Mesothelial cell of epicardium (in vitro differentiated cells): ENCODE results near the gene CDH12. TPM values are rescaled to one million over a fixed set of nuclear protein-coding genes. Genes with fewer than 3 reads are reported as not detected.

Experiments used
- DNase-seq, 2 experiments: peaks; one replicate each; pipeline ENCODE4 v3.0.0; 2021; ENCODE audit warnings: low spot score in 2 of 2; ENCODE audit not compliant: unreplicated experiment in 2 of 2
- H3K27ac Mint-ChIP-seq: 2 replicates; pipeline ENCODE4 v1.8.0; 2021; ENCODE audit warnings: mixed read lengths
- H3K27me3 Mint-ChIP-seq: 2 replicates; pipeline ENCODE4 v1.8.0; 2021; ENCODE audit warnings: low read depth, mixed read lengths
- H3K36me3 Mint-ChIP-seq: 2 replicates; pipeline ENCODE4 v1.8.0; 2021; ENCODE audit warnings: mixed read lengths
- H3K4me1 Mint-ChIP-seq: 2 replicates; pipeline ENCODE4 v1.8.0; 2021; ENCODE audit warnings: mixed read lengths
- H3K4me3 Mint-ChIP-seq: 2 replicates; pipeline ENCODE4 v1.8.0; 2021; ENCODE audit warnings: mild to moderate bottlenecking, moderate library complexity, mixed read lengths
- H3K9me3 Mint-ChIP-seq: 2 replicates; pipeline ENCODE4 v1.8.0; 2021; ENCODE audit warnings: mixed read lengths
- CTCF ChIP-seq: fragments of 200-600 bp; sonication (generic); IDR thresholded peaks from one replicate; pipeline ENCODE4 v1.5.0; 2021; ENCODE audit warnings: antibody characterized with exemption; ENCODE audit not compliant: unreplicated experiment
- total RNA-seq: library from RNA; stranded (reverse); gene quantifications from 3 replicates; pipeline ENCODE4 v1.2.1, GENCODE V29; 2021

Gene CDH12
- total RNA-seq, 1 donor from 2014 or later: 1.6 TPM

GRCh38 chr5:22111320-22111719 lies 741.8 kb downstream of the CDH12 start:
- no peak for TF ChIP-seq CTCF
- Mint-ChIP-seq H3K4me1 (no peaks in the 10 kb centered on the region), H3K9me3 (no peaks in the 10 kb centered on the region), H3K36me3 (no peaks in the 10 kb centered on the region), H3K27ac (no peak overlapping the region), H3K27me3 (peaks cover 12% of the 10 kb centered on the region), H3K4me3 (no peak overlapping the region)
- no peak for DNase-seq

GRCh38 chr5:22109315-22109714 lies 743.8 kb downstream of the CDH12 start:
- Mint-ChIP-seq H3K27ac (no peak overlapping the region), H3K9me3 (no peaks in the 10 kb centered on the region), H3K36me3 (no peaks in the 10 kb centered on the region), H3K4me1 (no peaks in the 10 kb centered on the region), H3K27me3 (peaks cover 12% of the 10 kb centered on the region), H3K4me3 (no peak overlapping the region)
- no peak for DNase-seq
- TF ChIP-seq CTCF: no peak

GRCh38 chr5:22108545-22108944 lies 744.6 kb downstream of the CDH12 start:
- Mint-ChIP-seq H3K27me3 (peaks cover 12% of the 10 kb centered on the region), H3K4me1 (no peaks in the 10 kb centered on the region), H3K27ac (no peak overlapping the region), H3K9me3 (no peaks in the 10 kb centered on the region), H3K4me3 (no peak overlapping the region), H3K36me3 (no peaks in the 10 kb centered on the region)
- TF ChIP-seq CTCF: no peak
- no peak for DNase-seq

- H3K27ac Mint-ChIP-seq: no peak overlapping the region
- H3K9me3 Mint-ChIP-seq: no peaks in the 10 kb centered on the region
- no peaks in the 10 kb centered on the region for H3K36me3 Mint-ChIP-seq
- H3K27me3 Mint-ChIP-seq: no peaks in the 10 kb centered on the region
- H3K4me3 Mint-ChIP-seq: no peak overlapping the region
- no peak for DNase-seq
- no peak for TF ChIP-seq CTCF
- H3K4me1 Mint-ChIP-seq: no peaks in the 10 kb centered on the region
Measured at GRCh38 chr5:22102823-22103359, 750.3 kb downstream of the CDH12 start.

GRCh38 chr5:22088517-22088916 lies 764.6 kb downstream of the CDH12 start:
- DNase-seq: no peak
- Mint-ChIP-seq H3K36me3 (no peaks in the 10 kb centered on the region), H3K9me3 (no peaks in the 10 kb centered on the region), H3K4me3 (no peak overlapping the region), H3K4me1 (peaks cover 4% of the 10 kb centered on the region), H3K27me3 (peaks cover 33% of the 10 kb centered on the region), H3K27ac (no peak overlapping the region)
- no peak for TF ChIP-seq CTCF

GRCh38 chr5:22079566-22079965 lies 773.6 kb downstream of the CDH12 start:
- Mint-ChIP-seq H3K9me3 (no peaks in the 10 kb centered on the region), H3K27ac (no peak overlapping the region), H3K4me3 (no peak overlapping the region), H3K27me3 (peaks cover 13% of the 10 kb centered on the region), H3K4me1 (no peaks in the 10 kb centered on the region), H3K36me3 (no peaks in the 10 kb centered on the region)
- no peak for DNase-seq
- TF ChIP-seq CTCF: no peak
